Inferior parietal cortex (tissue), 1 donor: ENCODE measurements around the gene CABLES1.
"Not testable (repeated sequence)": the region's sequence is repeated elsewhere in the genome, so short reads cannot be mapped to it uniquely, and the experiment has no call there.

ENCODE experiments used
- DNase-seq: peaks from one replicate; pipeline ENCODE4 v3.0.0-alpha.2; 2016; ENCODE audit errors: extremely low spot score

Gene CABLES1

DNA sequence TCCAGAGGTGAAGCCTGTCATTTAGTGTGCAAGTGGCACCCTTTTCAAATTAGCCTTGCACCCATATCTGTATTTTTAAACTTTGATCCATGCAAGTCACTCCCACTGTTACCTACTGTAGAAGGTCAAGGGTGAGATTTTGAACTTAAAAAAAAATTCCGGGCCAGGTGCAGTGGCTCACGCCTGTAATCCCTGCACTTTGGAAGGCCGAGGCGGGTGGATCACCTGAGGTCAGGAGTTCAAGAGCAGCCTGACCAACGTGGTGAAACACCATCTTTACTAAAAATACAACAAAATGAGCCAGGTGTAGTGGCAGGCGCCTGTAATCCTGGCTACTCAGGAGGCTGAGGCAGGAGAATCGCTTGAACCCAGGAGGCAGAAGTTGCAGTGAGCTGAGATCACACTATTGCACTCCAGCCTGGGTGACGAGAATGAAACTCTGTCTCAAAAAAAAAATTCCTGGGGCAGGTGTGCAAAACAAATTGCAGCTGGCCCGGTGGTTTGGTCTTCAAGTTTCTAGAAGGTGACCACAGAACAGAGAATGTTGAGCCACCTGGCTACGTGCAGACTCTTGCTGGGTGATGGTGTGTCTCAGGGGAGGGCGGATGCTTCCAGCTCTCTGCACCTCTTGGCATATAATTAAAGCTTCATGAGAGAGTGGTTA, 106.7 kb downstream of the CABLES1 start:
- DNase-seq, result not testable (repeated sequence)

DNA sequence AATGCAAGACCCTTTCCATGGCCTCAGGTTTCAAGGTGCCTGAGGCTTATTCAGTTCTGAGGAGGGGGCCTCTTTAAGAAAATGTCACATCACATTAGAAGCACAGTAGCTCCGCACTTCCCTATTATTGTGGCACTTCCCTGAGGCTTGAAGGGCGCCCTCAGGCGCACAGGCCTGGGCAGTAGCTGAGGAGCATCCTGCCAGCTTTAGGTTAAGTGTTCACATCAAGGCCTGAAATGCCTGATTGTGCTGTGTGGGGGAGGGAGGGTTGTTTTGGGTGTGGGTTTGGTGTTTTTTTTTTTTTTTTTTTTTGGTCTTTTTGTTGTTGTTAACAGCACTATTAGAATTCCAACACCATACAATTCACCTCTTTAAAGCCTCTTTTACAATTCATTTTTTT, 107.9 kb downstream of the CABLES1 start:
- no peak for DNase-seq

DNA sequence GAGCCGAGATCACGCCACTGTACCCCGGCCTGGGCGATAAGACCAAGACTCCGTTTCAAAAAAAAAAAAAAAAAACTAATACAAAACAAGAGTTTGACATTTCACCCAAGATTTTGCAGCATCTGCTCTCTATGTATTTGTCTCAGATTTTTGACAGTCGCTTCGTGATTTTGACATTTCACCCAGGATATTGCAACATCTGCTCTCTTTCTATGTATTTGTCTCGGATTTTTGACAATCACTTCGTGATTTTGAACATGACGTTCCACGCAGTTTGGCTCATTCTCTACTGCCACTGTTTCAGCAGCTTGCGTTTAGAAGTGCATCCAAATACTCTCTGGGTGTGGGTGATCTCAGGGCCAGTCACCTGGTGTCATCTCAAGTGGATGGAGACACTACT, 108.5 kb downstream of the CABLES1 start:
- DNase-seq, result no peak

DNA sequence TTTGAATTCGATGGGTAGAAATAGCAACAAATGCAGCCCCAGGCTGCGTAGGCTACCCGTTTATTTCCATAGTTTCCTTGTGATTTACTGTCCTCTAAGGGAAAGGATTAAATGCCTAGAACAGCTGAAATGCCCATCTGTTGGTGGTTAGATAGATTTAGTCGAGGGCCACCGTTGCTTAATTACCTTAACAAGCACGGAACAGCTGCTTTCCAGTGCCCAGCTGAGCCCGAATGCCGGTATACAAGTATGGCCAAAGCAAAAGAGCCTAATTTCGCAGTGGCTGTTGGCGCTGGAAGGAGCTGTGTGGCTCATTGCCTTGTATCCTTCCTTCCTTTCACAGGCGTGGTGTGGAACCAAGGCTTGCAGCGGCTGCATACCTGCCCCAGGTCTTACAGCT, 109.1 kb downstream of the CABLES1 start:
- peak; percentile 40 for DNase-seq

DNA sequence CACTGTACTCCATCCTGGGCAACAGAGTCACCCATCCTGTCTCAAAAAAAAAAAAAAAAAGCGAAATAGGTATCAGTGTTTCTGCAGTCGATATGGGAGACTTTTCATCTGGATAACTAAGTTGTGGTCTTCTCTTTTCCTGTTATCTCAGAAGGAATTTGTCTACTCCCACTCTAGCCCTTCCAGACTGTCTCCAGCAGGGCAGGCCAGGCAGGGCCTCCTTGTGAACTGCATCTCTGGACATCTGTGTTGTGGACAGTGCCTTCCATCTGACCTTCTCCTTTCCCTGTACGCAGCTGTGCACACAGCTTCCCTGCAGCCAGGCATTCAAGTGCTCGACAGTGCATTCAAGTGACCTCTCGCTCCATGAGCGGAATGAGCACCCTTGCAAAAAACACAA, 110.2 kb downstream of the CABLES1 start:
- no peak for DNase-seq

DNA sequence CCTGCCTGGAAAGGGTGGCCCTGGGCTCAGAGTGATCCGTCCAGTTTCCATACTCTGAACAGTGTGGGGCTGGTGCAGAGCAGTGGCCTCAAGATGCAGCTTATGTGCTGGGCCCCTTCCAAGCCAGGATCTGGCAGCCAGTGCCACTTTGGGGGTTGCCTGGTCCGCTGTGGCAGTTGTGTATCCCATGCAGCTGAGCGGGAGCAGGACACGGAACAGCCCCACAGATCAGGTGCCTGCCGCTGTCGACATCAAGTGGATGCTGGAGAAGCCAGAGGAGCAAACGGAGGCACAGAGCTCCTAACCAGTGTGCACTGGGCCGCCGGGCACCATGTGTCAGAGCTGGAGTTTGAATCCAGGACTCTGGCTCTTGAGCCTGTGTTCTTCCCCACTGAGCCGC, 112.0 kb downstream of the CABLES1 start:
- DNase-seq, result no peak

DNA sequence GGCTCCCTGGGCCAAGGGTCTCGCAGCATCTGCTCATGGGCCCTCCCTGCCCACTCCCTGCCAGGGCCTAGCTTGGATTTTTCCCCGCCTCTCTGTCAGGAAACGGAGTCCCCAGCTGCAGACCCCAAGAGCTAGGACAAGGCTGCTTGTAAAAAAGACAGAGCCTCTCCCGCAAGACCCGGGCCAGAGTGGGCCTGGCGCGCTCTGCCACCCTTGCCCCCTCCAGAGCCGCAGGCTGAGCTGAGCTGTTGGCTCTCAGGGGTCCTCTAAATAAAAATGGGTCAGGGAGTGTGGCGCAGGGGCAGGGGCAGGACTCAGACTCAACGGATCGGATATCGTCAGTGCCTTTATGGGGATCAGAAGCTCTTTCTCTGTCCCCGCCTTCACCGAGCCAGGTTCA, 112.6 kb downstream of the CABLES1 start:
- DNase-seq, result no peak

DNA sequence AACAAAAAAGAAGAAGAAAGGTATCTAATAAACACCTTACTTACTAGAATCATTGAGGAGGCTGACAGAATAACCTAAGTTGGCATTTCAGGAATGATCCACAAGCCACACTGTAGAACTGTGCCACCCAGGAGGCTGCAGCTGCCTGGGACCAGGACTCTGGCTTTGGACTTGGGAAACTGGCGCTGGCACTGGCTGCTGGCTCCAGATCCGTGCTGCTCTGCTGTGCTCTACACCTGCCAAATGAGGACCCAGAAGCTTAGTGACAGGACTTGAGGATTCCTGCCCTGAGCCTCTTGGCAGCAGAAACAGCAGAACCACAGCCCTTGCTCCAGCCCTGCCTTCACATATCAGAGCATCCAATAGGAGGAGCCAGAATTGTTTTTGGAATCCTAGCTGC, 113.5 kb downstream of the CABLES1 start:
- DNase-seq, result no peak

DNA sequence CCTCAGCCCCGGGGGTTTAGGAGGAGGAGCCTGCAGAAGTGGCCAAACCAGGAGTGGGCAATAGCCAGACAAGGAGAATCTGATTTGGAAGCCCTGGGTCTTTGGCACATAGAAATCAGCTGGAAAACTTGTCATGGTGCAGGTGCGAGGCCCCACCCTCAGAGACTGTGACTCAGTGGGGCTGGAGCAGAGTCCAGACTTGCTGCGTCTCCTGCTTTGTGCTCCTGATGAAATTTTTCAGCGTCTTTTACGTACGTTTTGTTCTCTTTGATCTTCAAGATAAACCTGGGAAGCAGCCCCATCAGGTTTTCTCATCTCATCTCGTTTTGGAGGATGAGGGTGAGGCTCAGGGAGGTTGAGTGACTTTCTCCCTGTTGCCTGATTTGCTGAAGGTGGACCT, 114.1 kb downstream of the CABLES1 start:
- no peak for DNase-seq

DNA sequence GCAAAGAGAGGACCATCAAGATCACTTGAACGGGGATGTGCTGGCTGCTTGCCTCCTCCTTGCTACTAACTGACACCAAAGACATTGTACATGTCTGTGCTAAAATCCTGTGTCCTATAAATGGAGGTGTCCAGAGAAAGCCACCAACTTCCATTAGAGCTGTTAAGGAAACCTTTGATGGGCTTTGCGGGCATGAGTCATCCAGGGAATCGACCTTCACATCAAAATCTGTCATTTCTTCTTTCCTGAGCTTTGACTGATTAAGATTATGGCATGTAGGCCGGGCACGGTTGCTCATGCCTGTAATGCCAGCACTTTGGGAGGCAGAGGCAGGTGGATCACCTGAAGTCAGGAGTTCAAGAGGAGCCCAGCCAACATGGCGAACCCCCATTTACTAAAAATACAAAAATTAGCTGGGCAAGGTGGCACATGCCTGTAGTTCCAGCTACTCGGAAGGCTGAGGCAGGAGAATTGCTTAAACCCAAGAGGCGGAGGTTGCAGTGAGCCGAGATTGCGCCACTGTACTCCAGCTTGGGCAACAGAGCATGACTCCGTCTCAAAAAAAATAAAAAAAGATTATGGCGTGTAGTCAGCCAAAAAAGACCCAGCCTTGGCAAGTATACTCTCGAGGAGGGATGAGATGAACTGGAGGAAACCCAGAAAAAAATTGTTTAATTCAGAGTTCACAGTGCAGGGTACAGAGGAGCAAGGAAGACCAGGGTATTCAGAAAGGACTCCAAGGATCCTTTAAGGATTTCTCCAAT, 115.8 kb downstream of the CABLES1 start:
- DNase-seq, result no peak

DNA sequence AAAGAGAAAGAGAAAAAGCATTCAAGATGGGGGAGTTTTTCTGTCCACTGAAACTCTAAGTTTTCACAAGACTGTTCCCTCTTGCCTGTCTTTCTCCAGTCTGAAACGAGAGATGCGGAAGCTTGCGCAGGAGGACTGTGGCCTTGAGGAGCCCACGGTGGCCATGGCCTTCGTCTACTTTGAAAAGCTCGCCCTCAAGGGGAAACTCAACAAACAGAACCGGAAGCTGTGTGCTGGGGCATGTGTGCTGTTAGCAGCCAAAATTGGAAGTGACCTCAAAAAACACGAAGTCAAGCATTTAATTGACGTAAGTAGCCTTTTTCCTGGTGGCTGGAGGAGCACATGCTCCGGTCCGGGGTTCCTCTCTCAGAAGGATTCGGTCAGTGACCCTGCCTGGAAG, 118.3 kb downstream of the CABLES1 start:
- no peak for DNase-seq

DNA sequence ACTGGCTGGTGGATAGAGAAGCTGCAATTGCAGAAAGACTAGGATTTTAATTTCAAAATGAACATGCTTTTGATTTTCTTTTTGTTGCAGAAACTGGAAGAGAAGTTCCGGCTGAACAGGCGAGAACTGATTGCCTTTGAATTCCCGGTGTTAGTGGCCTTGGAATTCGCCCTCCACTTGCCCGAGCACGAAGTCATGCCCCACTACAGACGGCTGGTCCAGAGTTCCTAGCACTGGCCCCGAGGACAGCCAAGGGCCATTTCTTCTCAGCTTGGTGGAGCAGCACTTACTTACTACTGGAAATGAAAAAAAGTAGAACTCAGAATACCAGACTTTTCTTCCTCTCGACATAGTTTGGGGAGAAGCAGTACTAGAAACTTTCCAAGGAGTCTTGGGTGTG, 121.9 kb downstream of the CABLES1 start:
- no peak for DNase-seq

DNA sequence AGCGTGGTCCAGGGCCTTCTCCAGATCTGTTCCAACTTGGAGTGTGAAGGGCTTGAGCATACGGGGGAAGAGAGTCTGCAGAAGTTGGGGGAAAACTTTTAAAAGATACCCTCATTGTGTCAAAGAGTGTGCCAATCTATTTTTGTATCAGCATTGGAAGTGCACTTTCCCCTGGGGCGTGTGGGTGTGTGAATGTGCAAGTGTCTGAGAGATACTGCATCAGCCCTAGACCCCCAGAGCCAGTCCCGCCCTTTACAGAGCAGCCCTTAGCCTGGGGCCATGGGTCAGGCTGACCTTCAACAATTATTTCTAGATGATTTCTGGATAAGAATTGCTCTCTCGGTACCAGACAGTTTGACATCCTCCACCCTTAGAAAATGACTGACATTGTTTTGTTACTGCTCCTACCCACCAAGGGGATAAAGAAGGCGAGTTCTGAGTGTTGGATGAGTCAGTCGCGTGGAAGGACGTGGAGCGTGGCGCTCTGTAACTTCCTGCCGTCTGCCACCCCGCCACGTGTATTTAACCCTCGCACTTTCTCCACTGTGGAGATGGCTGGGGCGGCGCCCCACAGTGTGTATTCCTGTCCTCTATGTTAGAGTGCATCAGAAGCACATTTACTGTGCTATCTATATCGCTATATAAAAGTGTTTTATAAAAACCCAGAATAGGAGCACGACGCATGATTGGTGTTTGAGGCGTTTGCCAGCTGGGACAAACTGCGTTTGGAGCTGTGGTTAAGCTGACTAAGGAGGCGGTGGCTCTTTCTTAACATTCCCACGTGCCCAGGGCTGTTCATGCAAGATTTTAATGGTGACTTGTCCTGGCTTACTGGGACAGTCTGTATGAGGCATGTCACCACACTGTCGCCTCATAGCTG, 122.6 kb downstream of the CABLES1 start:
- no peak for DNase-seq

DNA sequence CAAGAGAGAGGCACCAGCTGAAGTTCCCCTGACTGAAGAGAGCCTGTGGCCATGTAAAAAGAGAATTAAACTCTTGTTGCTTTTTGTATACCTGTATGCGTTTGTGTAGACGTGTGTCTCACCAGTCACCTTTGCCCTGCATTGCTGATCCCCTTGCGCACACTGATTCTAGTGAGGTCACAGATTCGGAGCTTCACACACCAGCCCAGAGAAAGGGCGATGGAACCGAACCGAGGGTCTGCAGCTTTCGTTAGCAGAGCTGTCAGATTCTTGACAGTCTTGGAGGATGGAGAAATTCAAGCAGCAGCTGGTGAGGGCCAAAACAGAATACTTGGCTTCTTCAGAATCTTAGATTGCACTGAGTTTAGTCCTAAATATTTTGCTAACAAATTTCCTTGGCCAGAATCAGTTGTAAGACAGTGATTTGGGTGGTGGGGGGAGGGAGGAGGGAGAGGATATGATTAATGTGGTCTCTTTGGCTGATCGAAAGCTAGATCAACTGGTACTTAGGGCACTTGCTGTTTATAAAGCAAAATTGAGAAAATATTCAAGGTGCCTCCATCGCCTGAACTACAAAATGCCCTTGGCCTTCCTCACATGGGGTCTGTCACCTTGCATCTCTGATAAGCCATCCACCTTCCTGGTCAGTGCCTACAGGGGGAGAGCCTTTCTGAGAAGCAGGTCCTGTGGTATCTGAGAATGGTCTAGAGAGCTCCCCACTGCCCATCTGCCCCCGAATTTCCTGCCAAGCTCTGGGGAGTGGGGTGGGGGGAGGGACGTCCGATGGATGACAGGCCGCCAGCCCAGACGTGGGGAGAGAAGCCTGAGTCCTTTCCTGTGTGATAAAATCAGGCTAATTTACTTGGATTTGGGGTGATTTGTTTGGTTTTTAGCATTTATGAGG, 123.5 kb downstream of the CABLES1 start:
- DNase-seq, result no peak

DNA sequence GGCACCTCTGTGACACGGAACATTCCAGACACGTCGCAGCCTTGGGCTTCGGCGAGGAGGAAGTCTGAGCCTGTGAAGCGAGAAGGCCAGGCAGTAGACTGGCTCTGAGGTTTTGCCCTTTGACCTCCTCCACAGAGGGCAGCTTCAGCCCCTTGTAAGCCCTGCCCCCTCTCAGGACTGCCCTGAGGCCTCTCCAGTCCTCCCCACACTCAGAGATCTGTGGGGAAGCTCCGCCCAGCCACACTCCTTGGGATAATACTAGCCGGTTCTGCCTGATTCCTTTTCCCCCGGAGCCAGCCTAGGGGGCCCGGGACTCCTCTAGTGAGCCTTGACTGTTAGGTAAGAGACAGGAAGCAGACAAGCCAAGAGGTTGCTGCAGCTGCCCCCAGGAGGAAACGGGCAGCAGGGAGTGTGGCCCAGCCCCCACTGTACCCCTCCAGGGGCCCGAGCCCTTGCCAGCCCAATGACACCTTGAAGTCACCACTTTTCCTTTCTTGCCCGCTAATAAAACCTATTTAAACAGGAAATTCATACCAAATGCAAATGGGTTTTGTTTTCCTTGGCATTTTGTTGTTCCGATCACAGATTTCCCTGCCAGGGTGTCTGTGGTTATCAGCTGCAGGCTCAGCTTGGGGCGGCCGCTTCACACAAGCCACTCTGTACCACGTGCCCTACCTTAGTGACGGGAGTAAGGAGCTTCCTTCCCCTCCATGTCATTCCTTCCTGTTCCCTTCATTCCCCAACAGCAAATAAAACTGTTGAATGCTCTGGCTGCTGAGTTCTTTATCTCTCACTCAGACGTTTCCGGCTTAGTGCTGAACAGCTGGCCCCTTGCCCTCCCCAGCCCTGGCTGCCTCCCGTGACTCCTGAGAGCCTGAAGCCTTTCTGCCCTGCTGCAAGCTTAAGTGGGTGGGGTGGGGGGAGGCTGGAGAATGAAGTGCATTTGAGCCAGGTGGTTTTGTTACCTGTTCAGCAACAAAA, 124.7 kb downstream of the CABLES1 start:
- no peak for DNase-seq

DNA sequence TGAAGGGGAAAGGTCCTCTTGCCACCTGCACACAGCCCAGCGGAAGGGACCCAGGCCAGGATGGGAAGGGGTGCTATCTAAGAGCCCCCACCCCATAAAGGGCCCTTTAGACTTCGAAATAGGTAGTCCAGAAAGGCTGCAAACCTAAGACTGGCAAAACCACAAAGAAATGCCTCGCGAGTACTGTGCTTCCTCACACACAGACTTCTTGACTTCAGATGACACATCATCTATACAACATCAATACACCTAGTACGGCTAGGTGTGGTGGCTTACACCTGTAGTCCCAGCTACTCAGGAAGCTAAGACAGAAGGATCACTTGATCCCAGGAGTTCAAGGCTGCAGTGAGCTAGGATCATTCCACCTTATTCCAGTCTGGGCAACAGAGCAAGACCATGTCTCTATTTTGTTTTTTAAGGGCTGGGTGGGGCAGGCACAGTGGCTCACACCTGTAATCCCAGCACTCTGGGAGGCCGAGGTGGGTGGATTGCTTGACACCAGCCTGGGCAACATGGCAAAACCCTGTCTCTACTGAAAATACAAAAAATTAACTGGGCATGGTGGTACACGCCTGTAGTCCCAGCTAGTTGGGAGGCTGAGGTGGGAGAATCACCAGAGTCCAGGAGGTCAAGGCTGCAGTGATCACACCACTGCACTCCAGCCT, 125.8 kb downstream of the CABLES1 start:
- DNase-seq, result no peak

DNA sequence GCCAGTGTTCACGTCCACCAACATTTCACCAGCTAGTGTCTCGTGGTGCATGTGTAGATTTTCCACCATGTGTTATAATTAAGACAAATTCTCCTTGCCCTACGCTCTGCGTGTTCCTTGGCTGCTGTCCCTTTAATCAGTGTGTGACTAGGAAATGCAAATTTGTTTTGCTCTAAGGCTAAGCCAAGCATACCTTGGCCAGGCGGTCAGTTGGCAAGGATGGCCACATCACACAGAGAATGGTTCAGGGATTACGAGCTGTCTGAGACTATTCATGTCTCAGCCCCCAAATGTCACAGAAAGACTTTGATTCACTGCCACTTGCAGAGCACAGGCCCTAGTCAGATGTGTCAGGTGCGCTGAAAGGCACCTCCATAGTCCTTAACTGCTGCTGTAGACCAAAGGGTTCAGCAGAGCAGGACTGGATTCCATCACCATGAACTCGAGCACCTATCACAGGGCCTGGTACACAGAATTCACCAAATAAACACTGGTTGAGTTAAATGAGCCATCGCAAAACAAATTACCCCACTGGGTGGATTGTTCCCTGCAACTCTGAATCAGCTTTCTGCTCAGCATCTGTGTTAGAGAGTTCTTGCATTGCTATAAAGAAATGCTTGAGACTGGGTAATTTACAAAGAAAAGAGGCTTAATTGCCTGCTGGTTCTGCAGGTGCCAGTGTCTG, 128.4 kb downstream of the CABLES1 start:
- DNase-seq, result no peak

DNA sequence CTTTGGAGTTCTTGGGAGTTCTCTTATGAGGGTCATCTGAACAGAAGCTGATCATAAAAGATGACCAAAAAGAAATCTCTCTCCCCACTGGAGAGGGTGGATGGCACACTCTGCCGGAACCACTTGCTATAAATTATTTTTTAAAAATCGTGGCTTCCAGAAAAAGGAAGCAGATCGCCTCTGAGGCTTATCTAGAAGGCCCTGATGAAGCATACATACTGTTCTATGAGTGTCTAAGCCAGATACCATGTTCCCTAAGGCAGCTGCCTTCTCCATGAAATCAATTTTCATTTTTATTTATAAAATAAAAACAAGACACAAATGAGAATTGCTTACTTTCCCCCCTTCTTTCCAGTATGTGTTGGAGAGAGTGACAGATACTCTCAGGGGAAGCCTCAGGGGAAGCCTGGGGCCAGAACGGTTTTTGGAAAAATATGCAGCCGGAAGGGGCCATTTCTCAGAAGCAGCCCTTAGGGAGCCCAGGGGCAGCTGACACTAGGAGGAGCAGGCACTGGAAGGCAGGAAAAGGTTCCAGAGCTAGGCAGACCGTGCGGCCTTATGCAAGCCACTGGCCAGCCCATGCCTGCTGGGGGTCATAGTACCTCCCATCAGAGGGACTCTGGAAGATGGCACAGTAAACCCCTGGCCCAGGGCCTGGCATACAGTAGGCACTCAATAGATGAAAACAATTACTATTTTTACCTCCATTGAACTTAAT, 130.6 kb downstream of the CABLES1 start:
- DNase-seq, result no peak
